GM19467 (cell line): ENCODE measurements around the gene FOXL1.

Experiments used
- ATAC-seq: cut with Tn5 transposase; IDR thresholded peaks from one replicate; pipeline ENCODE4 v1.9.1; 2021; ENCODE audit warnings: mild to moderate bottlenecking, moderate library complexity; ENCODE audit not compliant: unreplicated experiment

FOXL1 gene

GRCh38 chr16:86578061-86578599 is at the start of gene FOXL1:
FOXL1 (plus strand) TSS chr16:86578549; CDS start chr16:86578724, 175 bp downstream.
- ATAC-seq, result no peak

- ATAC-seq, result no peak
Measured at GRCh38 chr16:86529160-86529559, 49.2 kb upstream of the FOXL1 start.

GRCh38 chr16:86530251-86531190 is 47.8 kb upstream of the FOXL1 start:
- ATAC-seq, result no peak

GRCh38 chr16:86531191-86531545 is 47.2 kb upstream of the FOXL1 start:
- no peak for ATAC-seq

- ATAC-seq, result no peak
Measured at GRCh38 chr16:86531641-86532525, 46.5 kb upstream of the FOXL1 start.

GRCh38 chr16:86532526-86532815 is 45.9 kb upstream of the FOXL1 start:
- ATAC-seq, result no peak

- no peak for ATAC-seq
Measured at GRCh38 chr16:86533076-86533475, 45.3 kb upstream of the FOXL1 start.

GRCh38 chr16:86533767-86534351 is 44.5 kb upstream of the FOXL1 start:
- ATAC-seq, result no peak

- no peak for ATAC-seq
Measured at GRCh38 chr16:86534779-86535615, 43.4 kb upstream of the FOXL1 start.

- ATAC-seq, result no peak
Measured at GRCh38 chr16:86536621-86537020, 41.7 kb upstream of the FOXL1 start.

- ATAC-seq, result no peak
Measured at GRCh38 chr16:86537486-86537885, 40.9 kb upstream of the FOXL1 start.

GRCh38 chr16:86538196-86538780 is 40.1 kb upstream of the FOXL1 start:
- ATAC-seq, result no peak

GRCh38 chr16:86540894-86541293 is 37.5 kb upstream of the FOXL1 start:
- no peak for ATAC-seq

GRCh38 chr16:86541560-86541959 is 36.8 kb upstream of the FOXL1 start:
- ATAC-seq, result no peak

GRCh38 chr16:86542756-86543750 is 35.3 kb upstream of the FOXL1 start:
- ATAC-seq, result no peak

- ATAC-seq, result no peak
Measured at GRCh38 chr16:86545481-86545880, 32.9 kb upstream of the FOXL1 start.

- no peak for ATAC-seq
Measured at GRCh38 chr16:86545954-86546637, 32.3 kb upstream of the FOXL1 start.

GRCh38 chr16:86546638-86547013 is 31.7 kb upstream of the FOXL1 start:
- no peak for ATAC-seq
